ENCODE measurements around the gene CFAP52.

Gene CFAP52

DNA sequence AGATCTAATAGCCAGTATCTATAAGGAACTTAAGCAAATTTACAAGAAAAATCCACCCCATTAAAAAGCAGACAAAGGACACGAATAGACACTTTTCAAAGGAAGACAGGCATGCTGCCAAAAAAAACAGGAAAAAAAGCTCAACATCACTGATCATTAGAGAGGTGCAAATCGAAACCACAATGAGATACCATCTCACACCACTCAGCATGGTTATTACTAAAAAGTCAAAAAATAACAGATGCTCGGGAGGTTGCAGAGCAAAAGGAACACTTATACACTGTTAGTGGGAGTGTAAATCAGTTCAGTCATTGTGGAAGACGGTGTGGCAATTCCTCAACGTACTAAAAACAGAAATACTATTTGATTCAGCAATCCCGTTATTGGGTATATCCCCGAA, 10.4 kb upstream of the CFAP52 start (continued):
- TF ChIP-seq MZF1 (tag by site-specific recombination; IDR thresholded peaks at IDR 0.05; ENCODE audit: borderline replicate concordance) (no peak), ZNF350 (tag by site-specific recombination; IDR thresholded peaks at IDR 0.05) (no peak), ZNF133 (tag by site-specific recombination; IDR thresholded peaks at IDR 0.05) (peak; percentile 78), KLF7 (tag by site-specific recombination; IDR thresholded peaks at IDR 0.05; ENCODE audit: borderline replicate concordance) (peak; percentile 40; the same call in 1 of the 2 replicates), ZNF416 (tag by site-specific recombination; IDR thresholded peaks at IDR 0.05) (no peak), ZNF211 (tag by site-specific recombination; IDR thresholded peaks at IDR 0.05; ENCODE audit: low read depth) (no peak), TRIM28 (IDR thresholded peaks at IDR 0.05; ENCODE audit: borderline replicate concordance, low read length) (peak; percentile 83; the same call in 1 of the 2 replicates), ZFP3 (tag by site-specific recombination; IDR thresholded peaks at IDR 0.05; ENCODE audit: low read depth) (no peak), OSR2 (tag by site-specific recombination; IDR thresholded peaks at IDR 0.05) (peak; percentile 92), ZBTB7A (tag by site-specific recombination; IDR thresholded peaks at IDR 0.05; ENCODE audit: low read depth) (no peak), ZNF596 (tag by site-specific recombination; IDR thresholded peaks at IDR 0.05) (no peak), ZBTB49 (tag by site-specific recombination; IDR thresholded peaks at IDR 0.05; ENCODE audit: low read depth) (no peak), YY2 (tag by site-specific recombination; IDR thresholded peaks at IDR 0.05) (no peak), ZNF391 (tag by site-specific recombination; IDR thresholded peaks at IDR 0.05; ENCODE audit: borderline replicate concordance, low read depth) (no peak), SP3 (tag by site-specific recombination; IDR thresholded peaks at IDR 0.05) (no peak), ZNF221 (tag by site-specific recombination; IDR thresholded peaks at IDR 0.05; ENCODE audit: borderline replicate concordance) (no peak), ZNF560 (tag by site-specific recombination; IDR thresholded peaks at IDR 0.05; ENCODE audit: borderline replicate concordance) (no peak), GFI1B (tag by site-specific recombination; IDR thresholded peaks at IDR 0.05) (peak; percentile 40; the same call in 1 of the 2 replicates), MEIS1 (CRISPR knock-in tag; IDR thresholded peaks at IDR 0.05; ENCODE audit: borderline replicate concordance) (no peak), ZSCAN5A (tag by site-specific recombination; IDR thresholded peaks at IDR 0.05) (no peak), ZBTB48 (tag by site-specific recombination; IDR thresholded peaks at IDR 0.05) (no peak), ZBTB20 (tag by site-specific recombination; IDR thresholded peaks at IDR 0.05) (peak; percentile 66), ZNF302 (tag by site-specific recombination; IDR thresholded peaks at IDR 0.05; ENCODE audit: low read depth) (no peak), ZNF324 (tag by site-specific recombination; IDR thresholded peaks at IDR 0.05) (no peak; the same call in 1 of the 2 replicates), ZNF513 (tag by site-specific recombination; IDR thresholded peaks at IDR 0.05) (no peak), ZFP69B (tag by site-specific recombination; IDR thresholded peaks at IDR 0.05) (0 out of 2 replicates have a peak, but pooled peaks have one; percentile 45), BCL11A (tag by site-specific recombination; IDR thresholded peaks at IDR 0.05; ENCODE audit: low read depth) (peak; percentile 77; the same call in 1 of the 2 replicates), ZSCAN23 (tag by site-specific recombination; IDR thresholded peaks at IDR 0.05) (peak; percentile 75; the same call in 1 of the 2 replicates)
- TF ChIP-seq, protein P1, sequence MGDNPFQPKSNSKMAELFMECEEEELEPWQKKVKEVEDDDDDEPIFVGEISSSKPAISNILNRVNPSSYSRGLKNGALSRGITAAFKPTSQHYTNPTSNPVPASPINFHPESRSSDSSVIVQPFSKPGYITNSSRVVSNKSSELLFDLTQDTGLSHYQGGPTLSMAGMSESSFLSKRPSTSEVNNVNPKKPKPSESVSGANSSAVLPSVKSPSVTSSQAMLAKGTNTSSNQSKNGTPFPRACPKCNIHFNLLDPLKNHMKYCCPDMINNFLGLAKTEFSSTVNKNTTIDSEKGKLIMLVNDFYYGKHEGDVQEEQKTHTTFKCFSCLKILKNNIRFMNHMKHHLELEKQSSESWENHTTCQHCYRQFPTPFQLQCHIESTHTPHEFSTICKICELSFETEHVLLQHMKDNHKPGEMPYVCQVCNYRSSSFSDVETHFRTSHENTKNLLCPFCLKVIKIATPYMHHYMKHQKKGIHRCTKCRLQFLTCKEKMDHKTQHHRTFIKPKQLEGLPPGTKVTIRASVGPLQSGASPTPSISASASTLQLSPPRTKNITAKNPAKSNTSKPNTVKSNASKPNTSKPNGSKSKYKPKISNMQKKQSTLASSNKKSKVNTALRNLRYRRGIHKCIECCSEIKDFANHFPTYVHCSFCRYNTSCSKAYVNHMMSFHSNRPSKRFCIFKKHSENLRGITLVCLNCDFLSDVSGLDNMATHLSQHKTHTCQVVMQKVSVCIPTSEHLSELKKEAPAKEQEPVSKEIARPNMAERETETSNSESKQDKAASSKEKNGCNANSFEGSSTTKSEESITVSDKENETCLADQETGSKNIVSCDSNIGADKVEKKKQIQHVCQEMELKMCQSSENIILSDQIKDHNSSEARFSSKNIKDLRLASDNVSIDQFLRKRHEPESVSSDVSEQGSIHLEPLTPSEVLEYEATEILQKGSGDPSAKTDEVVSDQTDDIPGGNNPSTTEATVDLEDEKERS (tag by site-specific recombination; IDR thresholded peaks at IDR 0.05) = no peak
- TF ChIP-seq, protein P2, sequence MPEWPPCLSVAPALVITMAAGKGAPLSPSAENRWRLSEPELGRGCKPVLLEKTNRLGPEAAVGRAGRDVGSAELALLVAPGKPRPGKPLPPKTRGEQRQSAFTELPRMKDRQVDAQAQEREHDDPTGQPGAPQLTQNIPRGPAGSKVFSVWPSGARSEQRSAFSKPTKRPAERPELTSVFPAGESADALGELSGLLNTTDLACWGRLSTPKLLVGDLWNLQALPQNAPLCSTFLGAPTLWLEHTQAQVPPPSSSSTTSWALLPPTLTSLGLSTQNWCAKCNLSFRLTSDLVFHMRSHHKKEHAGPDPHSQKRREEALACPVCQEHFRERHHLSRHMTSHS (tag by site-specific recombination; IDR thresholded peaks at IDR 0.05) = no peak
- TF ChIP-seq, protein P3, sequence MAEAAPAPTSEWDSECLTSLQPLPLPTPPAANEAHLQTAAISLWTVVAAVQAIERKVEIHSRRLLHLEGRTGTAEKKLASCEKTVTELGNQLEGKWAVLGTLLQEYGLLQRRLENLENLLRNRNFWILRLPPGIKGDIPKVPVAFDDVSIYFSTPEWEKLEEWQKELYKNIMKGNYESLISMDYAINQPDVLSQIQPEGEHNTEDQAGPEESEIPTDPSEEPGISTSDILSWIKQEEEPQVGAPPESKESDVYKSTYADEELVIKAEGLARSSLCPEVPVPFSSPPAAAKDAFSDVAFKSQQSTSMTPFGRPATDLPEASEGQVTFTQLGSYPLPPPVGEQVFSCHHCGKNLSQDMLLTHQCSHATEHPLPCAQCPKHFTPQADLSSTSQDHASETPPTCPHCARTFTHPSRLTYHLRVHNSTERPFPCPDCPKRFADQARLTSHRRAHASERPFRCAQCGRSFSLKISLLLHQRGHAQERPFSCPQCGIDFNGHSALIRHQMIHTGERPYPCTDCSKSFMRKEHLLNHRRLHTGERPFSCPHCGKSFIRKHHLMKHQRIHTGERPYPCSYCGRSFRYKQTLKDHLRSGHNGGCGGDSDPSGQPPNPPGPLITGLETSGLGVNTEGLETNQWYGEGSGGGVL (tag by site-specific recombination; IDR thresholded peaks at IDR 0.05) = peak; percentile 45

Measured in HEK293 (cell line).